ENCODE data around the gene VANGL2. TPM values are rescaled to one million over a fixed set of nuclear protein-coding genes. Genes with fewer than 3 reads are reported as not detected.

VANGL2 gene
- polyA plus RNA-seq, 6 donors from 2014 or later, result 0.05 to 0.19 (median 0.08) TPM; not detected in 1

GRCh38 chr1:160363010-160363409 lies 37.4 kb upstream of the VANGL2 start:
- Mint-ChIP-seq H3K27me3 (no peaks in the 10 kb centered on the region), H3K27ac (peak overlapping the region in 2 of 6 donors; percentile 72 to 93), H3K4me3 (no peak overlapping the region), H3K4me1 (peaks cover 0 to 17% (median 0%) of the 10 kb centered on the region in 3 donors), H3K9me3 (no peaks in the 10 kb centered on the region), H3K36me3 (peaks cover 8 to 16% of the 10 kb centered on the region in 2 donors)
- no peak for DNase-seq
- ATAC-seq (ENCODE audit: low read depth in 2 of 2), result no peak

GRCh38 chr1:160363951-160364735 lies 36.2 kb upstream of the VANGL2 start:
- H3K27me3 Mint-ChIP-seq, result no peaks in the 10 kb centered on the region
- peaks cover 0 to 17% (median 0%) of the 10 kb centered on the region in 3 donors for H3K4me1 Mint-ChIP-seq
- peak overlapping the region in 4 of 6 donors; percentile 30 to 76 (median 41) for H3K27ac Mint-ChIP-seq
- H3K36me3 Mint-ChIP-seq, result peaks cover 0 to 7% of the 10 kb centered on the region in 2 donors
- H3K4me3 Mint-ChIP-seq, result peak overlapping the region in 1 of 8 donors; percentile 41
- DNase-seq (no peak), ATAC-seq (ENCODE audit: low read depth in 2 of 2) (no peak)
- H3K9me3 Mint-ChIP-seq, result no peaks in the 10 kb centered on the region

GRCh38 chr1:160365325-160365724 lies 35.0 kb upstream of the VANGL2 start:
- Mint-ChIP-seq H3K36me3 (peaks cover 0 to 7% of the 10 kb centered on the region in 2 donors), H3K27me3 (no peaks in the 10 kb centered on the region), H3K27ac (no peak overlapping the region), H3K9me3 (no peaks in the 10 kb centered on the region), H3K4me1 (peaks cover 0 to 17% (median 0%) of the 10 kb centered on the region in 3 donors), H3K4me3 (no peak overlapping the region)
- DNase-seq (no peak), ATAC-seq (ENCODE audit: low read depth in 2 of 2) (no peak)

DNA sequence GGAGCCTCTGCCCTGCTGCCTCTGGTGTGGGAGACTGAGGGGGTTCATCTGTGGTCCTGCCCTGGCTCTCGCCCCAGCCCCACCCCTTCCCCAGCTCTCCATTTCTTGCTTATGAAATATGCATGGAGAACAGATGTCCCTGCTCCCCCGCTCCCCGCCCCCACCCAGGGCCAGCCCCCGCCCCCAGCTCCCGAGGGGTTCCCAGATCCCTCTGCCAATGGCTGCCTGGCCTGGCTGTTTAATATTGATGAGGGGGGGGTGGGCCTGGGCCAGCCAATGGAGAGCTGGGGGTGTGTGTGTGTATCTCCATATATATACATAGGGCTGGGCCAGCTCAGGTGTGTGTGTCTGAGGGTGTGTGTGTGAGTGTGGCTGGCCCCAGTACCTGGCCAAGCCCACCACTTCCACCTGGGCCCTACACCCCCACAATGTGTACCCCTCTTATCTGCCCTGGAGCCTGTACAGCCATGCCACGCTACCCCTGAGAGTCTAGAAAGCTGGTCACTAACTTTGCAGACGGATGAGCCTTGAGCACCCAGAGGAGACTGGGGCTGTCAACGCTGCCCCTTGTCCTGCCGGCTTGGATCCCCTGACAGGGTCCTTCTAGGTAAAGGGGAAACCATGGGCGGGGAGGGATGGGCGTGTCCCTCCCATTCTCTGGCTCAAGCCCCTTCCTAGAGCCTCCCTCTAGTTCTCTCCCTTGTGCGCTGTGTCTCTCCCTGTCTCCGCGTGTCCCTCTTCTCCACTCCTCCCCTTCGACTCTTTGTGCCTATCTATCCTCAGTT lies 33.4 kb upstream of the VANGL2 start, which contains the start of gene NHLH1:
NHLH1 (plus strand) TSS at position 341 of the 785 bp plus-strand sequence. CDS start 3,661 bp downstream, outside the sequence.
- Mint-ChIP-seq H3K27me3 (no peaks in the 10 kb centered on the region), H3K9me3 (no peaks in the 10 kb centered on the region), H3K4me3 (no peak within 1 kb of the TSS), H3K27ac (peak within 1 kb of the TSS in 4 of 6 donors; percentile 11 to 65 (median 21)), H3K4me1 (peaks cover 0 to 17% (median 0%) of the 10 kb centered on the region in 3 donors), H3K36me3 (no peaks in the 10 kb centered on the region)
- DNase-seq (no peak), ATAC-seq (ENCODE audit: low read depth in 2 of 2) (no peak)

- ATAC-seq (ENCODE audit: low read depth in 2 of 2), result no peak
- Mint-ChIP-seq H3K4me3 (no peak overlapping the region), H3K9me3 (no peaks in the 10 kb centered on the region), H3K4me1 (peaks cover 0 to 12% (median 0%) of the 10 kb centered on the region in 3 donors), H3K27ac (peak overlapping the region in 3 of 6 donors; percentile 8 to 25 (median 17)), H3K36me3 (no peaks in the 10 kb centered on the region), H3K27me3 (no peaks in the 10 kb centered on the region)
- no peak for DNase-seq
Observed at GRCh38 chr1:160367516-160367900, 32.9 kb upstream of the VANGL2 start.

DNA sequence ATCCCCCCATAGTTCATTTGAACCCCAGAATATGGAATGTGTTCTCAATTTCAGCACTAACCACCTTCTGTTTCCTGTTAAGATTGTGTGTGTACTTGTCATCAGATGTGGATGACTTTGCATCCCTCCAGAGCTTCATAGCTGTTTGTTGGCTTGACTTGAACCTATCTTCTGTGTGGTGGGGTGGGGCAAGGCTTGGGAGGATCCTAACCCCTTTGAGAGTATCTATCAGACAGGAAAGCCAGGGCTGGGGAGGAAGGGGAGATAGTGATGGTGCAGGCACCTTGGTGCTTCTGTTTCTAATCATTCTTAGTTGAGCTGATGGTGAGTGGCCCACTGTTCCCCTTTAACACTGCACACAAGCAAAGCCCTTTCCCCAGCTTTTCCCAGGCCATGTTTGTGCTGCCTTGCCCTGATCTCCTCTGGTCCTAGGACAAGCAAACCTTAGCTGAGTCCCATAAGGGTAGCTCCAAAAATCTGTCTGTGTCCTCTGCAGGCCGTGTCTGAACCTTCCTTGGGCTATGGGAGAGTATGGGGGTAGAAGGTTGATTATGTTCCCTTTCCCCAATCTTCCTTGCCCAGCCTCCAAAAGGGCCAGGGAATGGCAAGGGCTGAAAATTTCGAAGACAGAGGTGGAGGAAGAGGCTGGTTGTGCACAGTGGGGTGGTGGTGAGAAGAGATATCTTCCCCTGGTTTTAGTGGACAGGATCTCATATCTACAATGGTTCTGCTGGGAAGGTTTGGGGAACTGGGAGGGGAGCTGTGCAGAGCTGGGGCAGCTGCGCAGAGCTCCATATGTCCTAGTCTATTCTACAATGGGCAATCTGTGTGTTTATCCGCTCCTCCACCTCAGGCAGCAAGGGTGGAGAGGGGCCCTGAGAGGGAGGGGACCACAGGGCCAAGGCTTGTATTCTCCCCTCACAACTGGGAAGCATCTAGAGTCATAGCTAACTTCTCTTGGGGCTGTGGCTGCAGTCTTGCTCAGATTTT lies 32.1 kb upstream of the VANGL2 start:
- no peak for DNase-seq
- peaks cover 0 to 8% (median 0%) of the 10 kb centered on the region in 3 donors for H3K4me1 Mint-ChIP-seq
- no peak overlapping the region for H3K4me3 Mint-ChIP-seq
- no peak for ATAC-seq (ENCODE audit: low read depth in 2 of 2)
- peak overlapping the region in 2 of 6 donors; percentile 8 to 25 for H3K27ac Mint-ChIP-seq
- no peaks in the 10 kb centered on the region for H3K9me3 Mint-ChIP-seq
- H3K27me3 Mint-ChIP-seq, result no peaks in the 10 kb centered on the region
- H3K36me3 Mint-ChIP-seq, result no peaks in the 10 kb centered on the region

GRCh38 chr1:160369087-160369486 lies 31.3 kb upstream of the VANGL2 start:
- H3K4me1 Mint-ChIP-seq, result peaks cover 0 to 3% (median 0%) of the 10 kb centered on the region in 3 donors
- H3K27me3 Mint-ChIP-seq, result no peaks in the 10 kb centered on the region
- no peaks in the 10 kb centered on the region for H3K9me3 Mint-ChIP-seq
- no peak for DNase-seq
- no peak for ATAC-seq (ENCODE audit: low read depth in 2 of 2)
- no peak overlapping the region for H3K4me3 Mint-ChIP-seq
- H3K36me3 Mint-ChIP-seq, result no peaks in the 10 kb centered on the region
- H3K27ac Mint-ChIP-seq, result no peak overlapping the region

DNA sequence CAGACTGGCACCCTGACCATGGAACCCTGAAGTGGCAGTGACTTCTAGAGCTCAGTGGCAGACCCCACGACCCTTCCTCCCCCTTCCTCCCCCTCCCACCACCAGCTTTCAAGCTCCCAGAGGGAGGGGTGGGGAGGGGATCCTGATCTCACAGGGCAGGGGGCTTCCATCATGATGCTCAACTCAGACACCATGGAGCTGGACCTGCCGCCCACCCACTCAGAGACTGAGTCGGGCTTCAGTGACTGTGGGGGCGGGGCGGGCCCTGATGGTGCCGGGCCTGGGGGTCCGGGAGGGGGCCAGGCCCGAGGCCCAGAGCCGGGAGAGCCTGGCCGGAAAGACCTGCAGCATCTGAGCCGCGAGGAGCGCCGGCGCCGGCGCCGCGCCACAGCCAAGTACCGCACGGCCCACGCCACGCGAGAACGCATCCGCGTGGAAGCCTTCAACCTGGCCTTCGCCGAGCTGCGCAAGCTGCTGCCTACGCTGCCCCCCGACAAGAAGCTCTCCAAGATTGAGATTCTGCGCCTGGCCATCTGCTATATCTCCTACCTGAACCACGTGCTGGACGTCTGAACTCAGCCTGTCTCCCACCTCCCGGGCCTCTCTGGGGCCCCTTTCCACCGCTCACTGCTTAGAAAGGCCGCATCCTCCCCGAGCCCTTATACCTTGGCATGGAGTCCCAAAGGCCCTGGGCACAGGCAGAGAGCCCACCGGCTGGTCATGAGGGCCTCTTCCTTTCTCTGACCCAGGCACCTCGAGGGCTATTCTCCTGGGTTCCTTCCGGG lies 29.6 kb upstream of the VANGL2 start:
- H3K27ac Mint-ChIP-seq, result peak overlapping the region in 2 of 6 donors; percentile 32 to 54
- ATAC-seq (ENCODE audit: low read depth in 2 of 2) (no peak), DNase-seq (no peak)

GRCh38 chr1:160371346-160371631 lies 29.1 kb upstream of the VANGL2 start:
- ATAC-seq (ENCODE audit: low read depth in 2 of 2), result no peak
- no peak for DNase-seq
- Mint-ChIP-seq H3K9me3 (no peaks in the 10 kb centered on the region), H3K27ac (no peak overlapping the region), H3K27me3 (no peaks in the 10 kb centered on the region), H3K36me3 (no peaks in the 10 kb centered on the region), H3K4me1 (peaks cover 16 to 20% (median 18%) of the 10 kb centered on the region in 3 donors), H3K4me3 (no peak overlapping the region)

More for the DNA sequence above, 29.6 kb upstream of the VANGL2 start:
- Mint-ChIP-seq H3K4me3 (no peak overlapping the region), H3K9me3 (no peaks in the 10 kb centered on the region), H3K36me3 (no peaks in the 10 kb centered on the region), H3K27me3 (no peaks in the 10 kb centered on the region), H3K4me1 (peaks cover 12 to 15% (median 13%) of the 10 kb centered on the region in 3 donors)

DNA sequence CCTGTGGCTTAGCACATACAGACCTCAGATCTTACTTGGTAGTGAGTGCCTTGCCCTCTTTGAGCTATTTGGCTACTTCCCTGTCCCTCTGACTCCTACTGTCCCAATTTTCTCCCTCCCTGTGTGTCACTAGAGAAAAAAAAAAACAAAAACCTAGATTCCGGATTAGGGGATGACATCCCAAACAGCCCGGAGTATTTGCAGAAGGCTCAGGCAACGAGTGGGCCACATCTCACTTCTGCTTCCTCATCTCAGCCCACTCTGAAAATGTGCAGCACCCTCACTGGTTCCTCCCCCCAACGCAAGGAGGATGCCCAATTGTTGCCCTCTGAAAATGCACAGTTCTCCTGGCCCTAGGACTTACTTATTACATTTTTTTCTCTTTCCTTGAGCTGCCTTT lies 28.6 kb upstream of the VANGL2 start:
- Mint-ChIP-seq H3K9me3 (no peaks in the 10 kb centered on the region), H3K27me3 (no peaks in the 10 kb centered on the region), H3K4me3 (no peak overlapping the region), H3K36me3 (no peaks in the 10 kb centered on the region), H3K4me1 (peaks cover 21 to 25% (median 23%) of the 10 kb centered on the region in 3 donors), H3K27ac (peak overlapping the region in 2 of 6 donors; percentile 42 to 76)
- ATAC-seq (ENCODE audit: low read depth in 2 of 2) (no peak), DNase-seq (no peak)

- H3K36me3 Mint-ChIP-seq, result no peaks in the 10 kb centered on the region
- peak overlapping the region in 1 of 6 donors; percentile 28 for H3K27ac Mint-ChIP-seq
- DNase-seq, result no peak
- H3K9me3 Mint-ChIP-seq, result no peaks in the 10 kb centered on the region
- H3K4me1 Mint-ChIP-seq, result peaks cover 23 to 26% (median 24%) of the 10 kb centered on the region in 3 donors
- H3K4me3 Mint-ChIP-seq, result no peak overlapping the region
- no peaks in the 10 kb centered on the region for H3K27me3 Mint-ChIP-seq
- no peak for ATAC-seq (ENCODE audit: low read depth in 2 of 2)
Observed at GRCh38 chr1:160373696-160374095, 26.7 kb upstream of the VANGL2 start.

All from naive B cell (primary cell).